GM23338 (cell line): ENCODE results near the gene OS9. TPM values are rescaled to one million over a fixed set of nuclear protein-coding genes. Genes with fewer than 3 reads are reported as not detected.
A peak's percentile ranks its signal among the peaks of the same experiment; 100 is the strongest.

ENCODE experiments used
- ATAC-seq: fragments of 200-7000 bp; cut with Tn5 transposase; 3 replicates; pipeline ENCODE4 v1.9.1; 2020
- DNase-seq: peaks from one replicate; pipeline ENCODE4 v3.0.0-alpha.2; 2015; ENCODE audit warnings: low spot score
- H2AFZ ChIP-seq: fragments of 200-600 bp; sonication (generic); 2 replicates; pipeline ENCODE4 v1.8.0; 2016; ENCODE audit warnings: antibody characterized with exemption, mild to moderate bottlenecking, moderate library complexity
- H3F3A ChIP-seq: fragments of 200-600 bp; sonication (generic); replicated peaks from 2 replicates; pipeline ENCODE4 v1.8.0; 2017; ENCODE audit warnings: antibody characterized with exemption, mixed run types, low read depth
- H3K27ac ChIP-seq: fragments of 200-600 bp; sonication (generic); 2 replicates; pipeline ENCODE4 v1.6.1; 2016; ENCODE audit warnings: low read depth
- H3K27me3 ChIP-seq: fragments of 200-600 bp; sonication (generic); 2 replicates; pipeline ENCODE4 v1.8.0; 2016; ENCODE audit warnings: mild to moderate bottlenecking, mixed run types, moderate library complexity; ENCODE audit not compliant: insufficient read depth
- H3K36me3 ChIP-seq: fragments of 200-600 bp; sonication (generic); 2 replicates; pipeline ENCODE4 v1.8.0; 2016; ENCODE audit warnings: mild to moderate bottlenecking; ENCODE audit not compliant: insufficient read depth
- H3K4me1 ChIP-seq: fragments of 200-600 bp; sonication (generic); 2 replicates; pipeline ENCODE4 v1.8.0; 2016; ENCODE audit warnings: mild to moderate bottlenecking, moderate library complexity; ENCODE audit not compliant: insufficient read depth
- H3K4me2 ChIP-seq: fragments of 200-600 bp; sonication (generic); 2 replicates; pipeline ENCODE4 v1.7.1; 2017; ENCODE audit warnings: mixed run types
- H3K4me3 ChIP-seq: fragments of 200-600 bp; sonication (generic); 2 replicates; pipeline ENCODE4 v1.6.1; 2016; ENCODE audit warnings: mixed run types
- H3K79me2 ChIP-seq: fragments of 200-600 bp; sonication (generic); replicated peaks from 2 replicates; pipeline ENCODE4 v1.8.0; 2017; ENCODE audit warnings: mild to moderate bottlenecking; ENCODE audit not compliant: insufficient read depth
- H3K9me2 ChIP-seq: fragments of 200-600 bp; sonication (generic); 2 replicates; pipeline ENCODE4 v1.8.0; 2017; ENCODE audit not compliant: insufficient read depth
- H4K20me1 ChIP-seq: fragments of 200-600 bp; sonication (generic); replicated peaks from 2 replicates; pipeline ENCODE4 v1.8.0; 2017; ENCODE audit warnings: mild to moderate bottlenecking; ENCODE audit not compliant: insufficient read depth
- H3K27ac Mint-ChIP-seq: 2 replicates; pipeline ENCODE4 v1.8.0; 2020; ENCODE audit warnings: inconsistent platforms, mild to moderate bottlenecking, moderate library complexity, mixed read lengths
- H3K27me3 Mint-ChIP-seq: 3 replicates; pipeline ENCODE4 v1.8.0; 2022; ENCODE audit warnings: low read depth, mild to moderate bottlenecking, moderate library complexity, mixed read lengths, inconsistent platforms; ENCODE audit not compliant: insufficient read depth, poor library complexity
- H3K36me3 Mint-ChIP-seq: 3 replicates; pipeline ENCODE4 v1.8.0; 2021; ENCODE audit warnings: low read depth, mild to moderate bottlenecking, inconsistent platforms, moderate library complexity, mixed read lengths
- H3K4me1 Mint-ChIP-seq: 3 replicates; pipeline ENCODE4 v1.8.0; 2020; ENCODE audit warnings: mild to moderate bottlenecking, inconsistent platforms, mixed read lengths
- H3K4me3 Mint-ChIP-seq: 3 replicates; pipeline ENCODE4 v1.8.0; 2021; ENCODE audit warnings: moderate library complexity, mild to moderate bottlenecking, inconsistent platforms, mixed read lengths
- H3K9me3 Mint-ChIP-seq: 3 replicates; pipeline ENCODE4 v1.8.0; 2020; ENCODE audit warnings: moderate library complexity, mild to moderate bottlenecking, inconsistent platforms, mixed read lengths
- CREB1 ChIP-seq: fragments of 250-450 bp; sonication (Bioruptor Pico); IDR thresholded peaks from 2 replicates; pipeline ENCODE4 v1.5.0; 2020; ENCODE audit warnings: low read depth, mild to moderate bottlenecking, moderate library complexity
- EZH2 ChIP-seq: fragments of 200-600 bp; sonication (generic); IDR thresholded peaks from one replicate; pipeline ENCODE4 v1.8.0; 2017; ENCODE audit warnings: antibody characterized with exemption, mild to moderate bottlenecking, low read depth; ENCODE audit not compliant: unreplicated experiment
- EZH2phosphoT487 ChIP-seq: fragments of 200-600 bp; sonication (generic); IDR thresholded peaks from one replicate; pipeline ENCODE4 v1.8.1; 2018; ENCODE audit warnings: antibody characterized with exemption; ENCODE audit not compliant: unreplicated experiment
- JUNB ChIP-seq: IDR thresholded peaks from one replicate; pipeline ENCODE4 v1.6.1; 2016; ENCODE audit warnings: antibody characterized with exemption; ENCODE audit not compliant: unreplicated experiment
- NANOG ChIP-seq: IDR thresholded peaks from 2 replicates; pipeline ENCODE4 v1.6.1; 2016; ENCODE audit warnings: antibody characterized with exemption, borderline replicate concordance
- POLR2AphosphoS5 ChIP-seq: IDR thresholded peaks from 2 replicates; pipeline ENCODE4 v1.6.1; 2016; ENCODE audit warnings: antibody characterized with exemption, low read depth
- STAT1 ChIP-seq: IDR thresholded peaks from one replicate; pipeline ENCODE4 v1.6.1; 2016; ENCODE audit warnings: antibody characterized with exemption; ENCODE audit not compliant: unreplicated experiment
- ZNF114 ChIP-seq: fragments of 250-450 bp; sonication (Bioruptor Pico); IDR thresholded peaks from 2 replicates; pipeline ENCODE4 v1.5.0; 2020; ENCODE audit warnings: mild to moderate bottlenecking, moderate library complexity
- ZNF331 ChIP-seq: fragments of 250-450 bp; sonication (Bioruptor Pico); IDR thresholded peaks from 2 replicates; pipeline ENCODE4 v1.5.0; 2020; ENCODE audit warnings: low read depth, mild to moderate bottlenecking, moderate library complexity
- polyA plus RNA-seq: library from polyadenylated mRNA; unstranded; fragments of >200 nt; fragmentation: Nextera tagmentation; extraction: Ambion mirVana; gene quantifications from 2 replicates; pipeline ENCODE4 v1.2.1, GENCODE V29; 2016
- total RNA-seq: library from RNA; depleted of rRNA; stranded (reverse); fragments of >200 nt; shearing (Covaris generic); gene quantifications from 2 replicates; pipeline ENCODE4 v1.2.3, GENCODE V29; 2014
- TF ChIP-seq, protein P1 (sequence below): IDR thresholded peaks from one replicate; pipeline ENCODE4 v1.6.1; 2018; ENCODE audit warnings: antibody characterized with exemption; ENCODE audit not compliant: unreplicated experiment
- TF ChIP-seq, protein P2 (sequence below), 2 experiments: fragments of 200-600 bp in 1 of 2; sonication (generic) in 1 of 2; conservative IDR thresholded peaks; 2 replicates each; pipeline versions ENCODE4 v1.5.1 to v1.6.1; 2016 to 2017; ENCODE audit warnings: antibody characterized with exemption in 2 of 2, low read depth in 2 of 2, mild to moderate bottlenecking in 2 of 2, moderate library complexity in 1 of 2
- TF ChIP-seq, protein P3 (sequence below): fragments of 250-450 bp; sonication (Bioruptor Pico); IDR thresholded peaks from 2 replicates; pipeline ENCODE4 v1.5.0; 2020; ENCODE audit warnings: mild to moderate bottlenecking, moderate library complexity
- TF ChIP-seq, protein P4 (sequence below): IDR thresholded peaks from 2 replicates; pipeline ENCODE4 v1.6.1; 2016; ENCODE audit warnings: antibody characterized with exemption

The OS9 gene
- total and polyA plus RNA-seq, 2 experiments from 2014 or later, result 27.5 to 79.7 TPM

GRCh38 chr12:57674691-57675090 is 19.2 kb upstream of the OS9 start:
- no peak overlapping the region for H3K27ac Mint-ChIP-seq
- Histone ChIP-seq H3K9me2 (0 out of 2 replicates have a peak, but pooled peaks cover 4% of the 10 kb centered on the region), H3K36me3 (no peaks in the 10 kb centered on the region), H3F3A (no peaks in the 10 kb centered on the region), H3K79me2 (no peaks in the 10 kb centered on the region), H2AFZ (peak overlapping the region; percentile 43; the same call in 1 of the 2 replicates), H3K4me1 (no peaks in the 10 kb centered on the region), H3K4me3 (no peak overlapping the region), H3K27me3 (no peaks in the 10 kb centered on the region), H3K27ac (no peak overlapping the region), H4K20me1 (no peaks in the 10 kb centered on the region), H3K4me2 (no peak overlapping the region)
- no peak for TF ChIP-seq CREB1
- TF ChIP-seq, protein P1, sequence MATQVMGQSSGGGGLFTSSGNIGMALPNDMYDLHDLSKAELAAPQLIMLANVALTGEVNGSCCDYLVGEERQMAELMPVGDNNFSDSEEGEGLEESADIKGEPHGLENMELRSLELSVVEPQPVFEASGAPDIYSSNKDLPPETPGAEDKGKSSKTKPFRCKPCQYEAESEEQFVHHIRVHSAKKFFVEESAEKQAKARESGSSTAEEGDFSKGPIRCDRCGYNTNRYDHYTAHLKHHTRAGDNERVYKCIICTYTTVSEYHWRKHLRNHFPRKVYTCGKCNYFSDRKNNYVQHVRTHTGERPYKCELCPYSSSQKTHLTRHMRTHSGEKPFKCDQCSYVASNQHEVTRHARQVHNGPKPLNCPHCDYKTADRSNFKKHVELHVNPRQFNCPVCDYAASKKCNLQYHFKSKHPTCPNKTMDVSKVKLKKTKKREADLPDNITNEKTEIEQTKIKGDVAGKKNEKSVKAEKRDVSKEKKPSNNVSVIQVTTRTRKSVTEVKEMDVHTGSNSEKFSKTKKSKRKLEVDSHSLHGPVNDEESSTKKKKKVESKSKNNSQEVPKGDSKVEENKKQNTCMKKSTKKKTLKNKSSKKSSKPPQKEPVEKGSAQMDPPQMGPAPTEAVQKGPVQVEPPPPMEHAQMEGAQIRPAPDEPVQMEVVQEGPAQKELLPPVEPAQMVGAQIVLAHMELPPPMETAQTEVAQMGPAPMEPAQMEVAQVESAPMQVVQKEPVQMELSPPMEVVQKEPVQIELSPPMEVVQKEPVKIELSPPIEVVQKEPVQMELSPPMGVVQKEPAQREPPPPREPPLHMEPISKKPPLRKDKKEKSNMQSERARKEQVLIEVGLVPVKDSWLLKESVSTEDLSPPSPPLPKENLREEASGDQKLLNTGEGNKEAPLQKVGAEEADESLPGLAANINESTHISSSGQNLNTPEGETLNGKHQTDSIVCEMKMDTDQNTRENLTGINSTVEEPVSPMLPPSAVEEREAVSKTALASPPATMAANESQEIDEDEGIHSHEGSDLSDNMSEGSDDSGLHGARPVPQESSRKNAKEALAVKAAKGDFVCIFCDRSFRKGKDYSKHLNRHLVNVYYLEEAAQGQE, result no peak
- no peak for TF ChIP-seq NANOG
- no peak for TF ChIP-seq EZH2phosphoT487
- TF ChIP-seq EZH2, result no peak
- TF ChIP-seq POLR2AphosphoS5, result no peak
- TF ChIP-seq, protein P2, sequence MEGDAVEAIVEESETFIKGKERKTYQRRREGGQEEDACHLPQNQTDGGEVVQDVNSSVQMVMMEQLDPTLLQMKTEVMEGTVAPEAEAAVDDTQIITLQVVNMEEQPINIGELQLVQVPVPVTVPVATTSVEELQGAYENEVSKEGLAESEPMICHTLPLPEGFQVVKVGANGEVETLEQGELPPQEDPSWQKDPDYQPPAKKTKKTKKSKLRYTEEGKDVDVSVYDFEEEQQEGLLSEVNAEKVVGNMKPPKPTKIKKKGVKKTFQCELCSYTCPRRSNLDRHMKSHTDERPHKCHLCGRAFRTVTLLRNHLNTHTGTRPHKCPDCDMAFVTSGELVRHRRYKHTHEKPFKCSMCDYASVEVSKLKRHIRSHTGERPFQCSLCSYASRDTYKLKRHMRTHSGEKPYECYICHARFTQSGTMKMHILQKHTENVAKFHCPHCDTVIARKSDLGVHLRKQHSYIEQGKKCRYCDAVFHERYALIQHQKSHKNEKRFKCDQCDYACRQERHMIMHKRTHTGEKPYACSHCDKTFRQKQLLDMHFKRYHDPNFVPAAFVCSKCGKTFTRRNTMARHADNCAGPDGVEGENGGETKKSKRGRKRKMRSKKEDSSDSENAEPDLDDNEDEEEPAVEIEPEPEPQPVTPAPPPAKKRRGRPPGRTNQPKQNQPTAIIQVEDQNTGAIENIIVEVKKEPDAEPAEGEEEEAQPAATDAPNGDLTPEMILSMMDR (conservative IDR thresholded peaks at IDR 0.05; ENCODE audit: low read depth in 2 of 2), result no peak
- no peak for TF ChIP-seq ZNF331
- no peak for TF ChIP-seq ZNF114 (CRISPR knock-in tag)
- no peak for TF ChIP-seq JUNB
- TF ChIP-seq, protein P3, sequence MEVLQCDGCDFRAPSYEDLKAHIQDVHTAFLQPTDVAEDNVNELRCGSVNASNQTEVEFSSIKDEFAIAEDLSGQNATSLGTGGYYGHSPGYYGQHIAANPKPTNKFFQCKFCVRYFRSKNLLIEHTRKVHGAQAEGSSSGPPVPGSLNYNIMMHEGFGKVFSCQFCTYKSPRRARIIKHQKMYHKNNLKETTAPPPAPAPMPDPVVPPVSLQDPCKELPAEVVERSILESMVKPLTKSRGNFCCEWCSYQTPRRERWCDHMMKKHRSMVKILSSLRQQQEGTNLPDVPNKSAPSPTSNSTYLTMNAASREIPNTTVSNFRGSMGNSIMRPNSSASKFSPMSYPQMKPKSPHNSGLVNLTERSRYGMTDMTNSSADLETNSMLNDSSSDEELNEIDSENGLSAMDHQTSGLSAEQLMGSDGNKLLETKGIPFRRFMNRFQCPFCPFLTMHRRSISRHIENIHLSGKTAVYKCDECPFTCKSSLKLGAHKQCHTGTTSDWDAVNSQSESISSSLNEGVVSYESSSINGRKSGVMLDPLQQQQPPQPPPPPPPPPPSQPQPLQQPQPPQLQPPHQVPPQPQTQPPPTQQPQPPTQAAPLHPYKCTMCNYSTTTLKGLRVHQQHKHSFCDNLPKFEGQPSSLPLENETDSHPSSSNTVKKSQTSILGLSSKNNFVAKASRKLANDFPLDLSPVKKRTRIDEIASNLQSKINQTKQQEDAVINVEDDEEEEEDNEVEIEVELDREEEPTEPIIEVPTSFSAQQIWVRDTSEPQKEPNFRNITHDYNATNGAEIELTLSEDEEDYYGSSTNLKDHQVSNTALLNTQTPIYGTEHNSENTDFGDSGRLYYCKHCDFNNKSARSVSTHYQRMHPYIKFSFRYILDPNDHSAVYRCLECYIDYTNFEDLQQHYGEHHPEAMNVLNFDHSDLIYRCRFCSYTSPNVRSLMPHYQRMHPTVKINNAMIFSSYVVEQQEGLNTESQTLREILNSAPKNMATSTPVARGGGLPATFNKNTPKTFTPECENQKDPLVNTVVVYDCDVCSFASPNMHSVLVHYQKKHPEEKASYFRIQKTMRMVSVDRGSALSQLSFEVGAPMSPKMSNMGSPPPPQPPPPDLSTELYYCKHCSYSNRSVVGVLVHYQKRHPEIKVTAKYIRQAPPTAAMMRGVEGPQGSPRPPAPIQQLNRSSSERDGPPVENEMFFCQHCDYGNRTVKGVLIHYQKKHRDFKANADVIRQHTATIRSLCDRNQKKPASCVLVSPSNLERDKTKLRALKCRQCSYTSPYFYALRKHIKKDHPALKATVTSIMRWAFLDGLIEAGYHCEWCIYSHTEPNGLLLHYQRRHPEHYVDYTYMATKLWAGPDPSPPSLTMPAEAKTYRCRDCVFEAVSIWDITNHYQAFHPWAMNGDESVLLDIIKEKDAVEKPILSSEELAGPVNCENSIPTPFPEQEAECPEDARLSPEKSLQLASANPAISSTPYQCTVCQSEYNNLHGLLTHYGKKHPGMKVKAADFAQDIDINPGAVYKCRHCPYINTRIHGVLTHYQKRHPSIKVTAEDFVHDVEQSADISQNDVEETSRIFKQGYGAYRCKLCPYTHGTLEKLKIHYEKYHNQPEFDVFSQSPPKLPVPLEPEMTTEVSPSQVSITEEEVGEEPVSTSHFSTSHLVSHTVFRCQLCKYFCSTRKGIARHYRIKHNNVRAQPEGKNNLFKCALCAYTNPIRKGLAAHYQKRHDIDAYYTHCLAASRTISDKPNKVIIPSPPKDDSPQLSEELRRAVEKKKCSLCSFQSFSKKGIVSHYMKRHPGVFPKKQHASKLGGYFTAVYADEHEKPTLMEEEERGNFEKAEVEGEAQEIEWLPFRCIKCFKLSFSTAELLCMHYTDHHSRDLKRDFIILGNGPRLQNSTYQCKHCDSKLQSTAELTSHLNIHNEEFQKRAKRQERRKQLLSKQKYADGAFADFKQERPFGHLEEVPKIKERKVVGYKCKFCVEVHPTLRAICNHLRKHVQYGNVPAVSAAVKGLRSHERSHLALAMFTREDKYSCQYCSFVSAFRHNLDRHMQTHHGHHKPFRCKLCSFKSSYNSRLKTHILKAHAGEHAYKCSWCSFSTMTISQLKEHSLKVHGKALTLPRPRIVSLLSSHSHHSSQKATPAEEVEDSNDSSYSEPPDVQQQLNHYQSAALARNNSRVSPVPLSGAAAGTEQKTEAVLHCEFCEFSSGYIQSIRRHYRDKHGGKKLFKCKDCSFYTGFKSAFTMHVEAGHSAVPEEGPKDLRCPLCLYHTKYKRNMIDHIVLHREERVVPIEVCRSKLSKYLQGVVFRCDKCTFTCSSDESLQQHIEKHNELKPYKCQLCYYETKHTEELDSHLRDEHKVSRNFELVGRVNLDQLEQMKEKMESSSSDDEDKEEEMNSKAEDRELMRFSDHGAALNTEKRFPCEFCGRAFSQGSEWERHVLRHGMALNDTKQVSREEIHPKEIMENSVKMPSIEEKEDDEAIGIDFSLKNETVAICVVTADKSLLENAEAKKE (CRISPR knock-in tag), result no peak
- TF ChIP-seq, protein P4, sequence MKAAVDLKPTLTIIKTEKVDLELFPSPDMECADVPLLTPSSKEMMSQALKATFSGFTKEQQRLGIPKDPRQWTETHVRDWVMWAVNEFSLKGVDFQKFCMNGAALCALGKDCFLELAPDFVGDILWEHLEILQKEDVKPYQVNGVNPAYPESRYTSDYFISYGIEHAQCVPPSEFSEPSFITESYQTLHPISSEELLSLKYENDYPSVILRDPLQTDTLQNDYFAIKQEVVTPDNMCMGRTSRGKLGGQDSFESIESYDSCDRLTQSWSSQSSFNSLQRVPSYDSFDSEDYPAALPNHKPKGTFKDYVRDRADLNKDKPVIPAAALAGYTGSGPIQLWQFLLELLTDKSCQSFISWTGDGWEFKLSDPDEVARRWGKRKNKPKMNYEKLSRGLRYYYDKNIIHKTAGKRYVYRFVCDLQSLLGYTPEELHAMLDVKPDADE, result no peak
- no peak for TF ChIP-seq STAT1
- no peaks in the 10 kb centered on the region for H3K36me3 Mint-ChIP-seq
- H3K4me3 Mint-ChIP-seq, result no peak overlapping the region
- DNase-seq (no peak), ATAC-seq (no peak)
- H3K4me1 Mint-ChIP-seq, result no peaks in the 10 kb centered on the region
- H3K27me3 Mint-ChIP-seq, result peaks cover 12% of the 10 kb centered on the region
- H3K9me3 Mint-ChIP-seq, result peaks cover 21% of the 10 kb centered on the region
